ENCODE data around the gene MPZL3.
A peak's percentile ranks its signal among the peaks of the same experiment; 100 is the strongest.
"Not testable (repeated sequence)": the region's sequence is repeated elsewhere in the genome, so short reads cannot be mapped to it uniquely, and the experiment has no call there.

MPZL3 gene

GRCh38 chr11:118211006-118211405 lies 41.2 kb downstream of the MPZL3 start:
- ATAC-seq, result no peak

- ATAC-seq, result no peak
Observed at GRCh38 chr11:118210323-118210722, 41.8 kb downstream of the MPZL3 start.

- no peak for ATAC-seq
Observed at GRCh38 chr11:118209033-118209432, 43.1 kb downstream of the MPZL3 start.

- ATAC-seq, result peak; percentile 57 to 82
Observed at GRCh38 chr11:118207079-118207478, 45.1 kb downstream of the MPZL3 start.

- peak in 1 of 2 donors; percentile 12 for ATAC-seq
Observed at GRCh38 chr11:118206391-118207031, 45.7 kb downstream of the MPZL3 start.

GRCh38 chr11:118205606-118206378 lies 46.4 kb downstream of the MPZL3 start:
- no peak for ATAC-seq

- ATAC-seq, result peak; percentile 9 to 17
Observed at GRCh38 chr11:118202599-118203422, 49.4 kb downstream of the MPZL3 start.

- ATAC-seq, result no peak
Observed at GRCh38 chr11:118201966-118202365, 50.2 kb downstream of the MPZL3 start.

- ATAC-seq, result peak; percentile 50 to 69
Observed at GRCh38 chr11:118200901-118201680, 51.1 kb downstream of the MPZL3 start.

- no peak for ATAC-seq
Observed at GRCh38 chr11:118200497-118200896, 51.7 kb downstream of the MPZL3 start.

GRCh38 chr11:118199135-118199534 lies 53.0 kb downstream of the MPZL3 start:
- no peak for ATAC-seq

- peak; percentile 83 to 84 for ATAC-seq
Observed at GRCh38 chr11:118198370-118198769, 53.8 kb downstream of the MPZL3 start.

- ATAC-seq, result no peak
Observed at GRCh38 chr11:118194835-118195627, 57.1 kb downstream of the MPZL3 start.

GRCh38 chr11:118193910-118194566 lies 58.1 kb downstream of the MPZL3 start:
- ATAC-seq, result no peak

GRCh38 chr11:118192817-118193216 lies 59.3 kb downstream of the MPZL3 start:
- not testable (repeated sequence) for ATAC-seq

- ATAC-seq, result not testable (repeated sequence)
Observed at GRCh38 chr11:118190942-118191506, 61.1 kb downstream of the MPZL3 start.

- no peak for ATAC-seq
Observed at GRCh38 chr11:118186346-118187107, 65.6 kb downstream of the MPZL3 start.

GRCh38 chr11:118184784-118185579 lies 67.2 kb downstream of the MPZL3 start:
- no peak for ATAC-seq

- not testable (repeated sequence) for ATAC-seq
Observed at GRCh38 chr11:118183691-118184090, 68.5 kb downstream of the MPZL3 start.
